ENCODE results near the gene LCTL. TPM values are rescaled to one million over a fixed set of nuclear protein-coding genes. Genes with fewer than 3 reads are reported as not detected.
"Not testable (repeated sequence)": the region's sequence is repeated elsewhere in the genome, so short reads cannot be mapped to it uniquely, and the experiment has no call there.

The LCTL gene
- total RNA-seq, 1 experiment from 2014 or later: not detected

- Histone ChIP-seq H3K79me2 (ENCODE audit: insufficient read depth, low read length) (no peaks in the 10 kb centered on the region), H2AFZ (ENCODE audit: low read depth, low read length, poor library complexity, severe bottlenecking) (no peak overlapping the region), H3K9ac (ENCODE audit: low read length) (no peak overlapping the region), H3K9me3 (ENCODE audit: control insufficient read depth in 1 of 2, insufficient read depth in 1 of 2, low read depth in 1 of 2, low read length in 2 of 2) (no peaks in the 10 kb centered on the region), H3K9me2 (ENCODE audit: insufficient read depth) (no peaks in the 10 kb centered on the region), H3K36me3 (ENCODE audit: control insufficient read depth in 1 of 2, insufficient read depth in 2 of 2, low read length in 2 of 2) (no peaks in the 10 kb centered on the region), H3K4me3 (replicated peaks in 1 of 2; ENCODE audit: low read depth in 1 of 2, low read length in 2 of 2) (no peak overlapping the region), H3K27me3 (ENCODE audit: insufficient read depth, low read length) (no peaks in the 10 kb centered on the region), H3K27ac (ENCODE audit: low read depth, low read length) (no peak overlapping the region), H3K4me1 (ENCODE audit: control insufficient read depth in 1 of 2, insufficient read depth in 2 of 2, low read length in 2 of 2) (peaks cover 0 to 10% of the 10 kb centered on the region in 2 experiments; a peak in 2 of 4 replicates), H3K4me2 (ENCODE audit: low read length) (no peak overlapping the region), H4K20me1 (ENCODE audit: insufficient read depth) (no peaks in the 10 kb centered on the region)
- CTCF ChIA-PET: interaction anchor here (1.2 to 1.3 kb wide), 2 partner anchors 15 to 261 kb away, joined by 4 to 6 read pairs; no protein-coding TSS in a partner anchor
- ATAC-seq: no peak
- TF ChIP-seq, protein P1, sequence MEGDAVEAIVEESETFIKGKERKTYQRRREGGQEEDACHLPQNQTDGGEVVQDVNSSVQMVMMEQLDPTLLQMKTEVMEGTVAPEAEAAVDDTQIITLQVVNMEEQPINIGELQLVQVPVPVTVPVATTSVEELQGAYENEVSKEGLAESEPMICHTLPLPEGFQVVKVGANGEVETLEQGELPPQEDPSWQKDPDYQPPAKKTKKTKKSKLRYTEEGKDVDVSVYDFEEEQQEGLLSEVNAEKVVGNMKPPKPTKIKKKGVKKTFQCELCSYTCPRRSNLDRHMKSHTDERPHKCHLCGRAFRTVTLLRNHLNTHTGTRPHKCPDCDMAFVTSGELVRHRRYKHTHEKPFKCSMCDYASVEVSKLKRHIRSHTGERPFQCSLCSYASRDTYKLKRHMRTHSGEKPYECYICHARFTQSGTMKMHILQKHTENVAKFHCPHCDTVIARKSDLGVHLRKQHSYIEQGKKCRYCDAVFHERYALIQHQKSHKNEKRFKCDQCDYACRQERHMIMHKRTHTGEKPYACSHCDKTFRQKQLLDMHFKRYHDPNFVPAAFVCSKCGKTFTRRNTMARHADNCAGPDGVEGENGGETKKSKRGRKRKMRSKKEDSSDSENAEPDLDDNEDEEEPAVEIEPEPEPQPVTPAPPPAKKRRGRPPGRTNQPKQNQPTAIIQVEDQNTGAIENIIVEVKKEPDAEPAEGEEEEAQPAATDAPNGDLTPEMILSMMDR (IDR thresholded peaks at IDR 0.05 in 2 of 3, conservative IDR thresholded peaks at IDR 0.05 in 1 of 3; ENCODE audit: borderline replicate concordance in 1 of 3, insufficient read depth in 1 of 3, low read depth in 2 of 3, low read length in 2 of 3): no peak
- TF ChIP-seq SP1 (IDR thresholded peaks at IDR 0.05; ENCODE audit: low read depth) (no peak), YY1 (IDR thresholded peaks at IDR 0.05; ENCODE audit: extremely low read depth, insufficient replicate concordance, low read depth, low read length) (no peak), EGR1 (IDR thresholded peaks at IDR 0.05; ENCODE audit: low read depth) (no peak), POLR2AphosphoS5 (IDR thresholded peaks at IDR 0.05; ENCODE audit: low read depth, low read length) (no peak), ELF1 (IDR thresholded peaks at IDR 0.05; ENCODE audit: borderline replicate concordance, low read depth) (no peak), RAD21 (IDR thresholded peaks at IDR 0.05; ENCODE audit: low read depth) (no peak), ZFX (IDR thresholded peaks at IDR 0.05) (no peak), TCF7L2 (IDR thresholded peaks at IDR 0.05; ENCODE audit: borderline replicate concordance, extremely low read depth, insufficient read depth, insufficient read length) (no peak), CEBPB (IDR thresholded peaks at IDR 0.05; ENCODE audit: low read depth) (no peak), ZNF274 (IDR thresholded peaks at IDR 0.05; ENCODE audit: low read depth, low read length) (no peak), JUND (IDR thresholded peaks at IDR 0.05) (no peak), EZH2 (IDR thresholded peaks at IDR 0.05) (no peak), FOSL1 (IDR thresholded peaks at IDR 0.05; ENCODE audit: low read depth) (no peak), ATF3 (IDR thresholded peaks at IDR 0.05) (no peak), POLR2A (IDR thresholded peaks at IDR 0.05; ENCODE audit: borderline replicate concordance, extremely low read depth, insufficient read depth, insufficient read length) (no peak)
- TF ChIP-seq, protein P2, sequence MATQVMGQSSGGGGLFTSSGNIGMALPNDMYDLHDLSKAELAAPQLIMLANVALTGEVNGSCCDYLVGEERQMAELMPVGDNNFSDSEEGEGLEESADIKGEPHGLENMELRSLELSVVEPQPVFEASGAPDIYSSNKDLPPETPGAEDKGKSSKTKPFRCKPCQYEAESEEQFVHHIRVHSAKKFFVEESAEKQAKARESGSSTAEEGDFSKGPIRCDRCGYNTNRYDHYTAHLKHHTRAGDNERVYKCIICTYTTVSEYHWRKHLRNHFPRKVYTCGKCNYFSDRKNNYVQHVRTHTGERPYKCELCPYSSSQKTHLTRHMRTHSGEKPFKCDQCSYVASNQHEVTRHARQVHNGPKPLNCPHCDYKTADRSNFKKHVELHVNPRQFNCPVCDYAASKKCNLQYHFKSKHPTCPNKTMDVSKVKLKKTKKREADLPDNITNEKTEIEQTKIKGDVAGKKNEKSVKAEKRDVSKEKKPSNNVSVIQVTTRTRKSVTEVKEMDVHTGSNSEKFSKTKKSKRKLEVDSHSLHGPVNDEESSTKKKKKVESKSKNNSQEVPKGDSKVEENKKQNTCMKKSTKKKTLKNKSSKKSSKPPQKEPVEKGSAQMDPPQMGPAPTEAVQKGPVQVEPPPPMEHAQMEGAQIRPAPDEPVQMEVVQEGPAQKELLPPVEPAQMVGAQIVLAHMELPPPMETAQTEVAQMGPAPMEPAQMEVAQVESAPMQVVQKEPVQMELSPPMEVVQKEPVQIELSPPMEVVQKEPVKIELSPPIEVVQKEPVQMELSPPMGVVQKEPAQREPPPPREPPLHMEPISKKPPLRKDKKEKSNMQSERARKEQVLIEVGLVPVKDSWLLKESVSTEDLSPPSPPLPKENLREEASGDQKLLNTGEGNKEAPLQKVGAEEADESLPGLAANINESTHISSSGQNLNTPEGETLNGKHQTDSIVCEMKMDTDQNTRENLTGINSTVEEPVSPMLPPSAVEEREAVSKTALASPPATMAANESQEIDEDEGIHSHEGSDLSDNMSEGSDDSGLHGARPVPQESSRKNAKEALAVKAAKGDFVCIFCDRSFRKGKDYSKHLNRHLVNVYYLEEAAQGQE (IDR thresholded peaks at IDR 0.05; ENCODE audit: low read depth): no peak
- POLR2A ChIA-PET: no interaction called here
- intact Hi-C loops (cut with micrococcal nuclease): no loop called here
- no TSS peak for BruUV-seq (replicated peaks)
- RAD21 ChIA-PET (ENCODE audit: low non-redundant PET in 1 of 2, low total read pairs in 2 of 2, uncharacterized antibody in 2 of 2, unreplicated experiment in 2 of 2): no interaction called here
- DNase-seq (ENCODE audit: low read depth, low spot score): no peak
These were observed 24.6 kb upstream of the LCTL start for GRCh38 chr15:66590435-66590834.

DNA sequence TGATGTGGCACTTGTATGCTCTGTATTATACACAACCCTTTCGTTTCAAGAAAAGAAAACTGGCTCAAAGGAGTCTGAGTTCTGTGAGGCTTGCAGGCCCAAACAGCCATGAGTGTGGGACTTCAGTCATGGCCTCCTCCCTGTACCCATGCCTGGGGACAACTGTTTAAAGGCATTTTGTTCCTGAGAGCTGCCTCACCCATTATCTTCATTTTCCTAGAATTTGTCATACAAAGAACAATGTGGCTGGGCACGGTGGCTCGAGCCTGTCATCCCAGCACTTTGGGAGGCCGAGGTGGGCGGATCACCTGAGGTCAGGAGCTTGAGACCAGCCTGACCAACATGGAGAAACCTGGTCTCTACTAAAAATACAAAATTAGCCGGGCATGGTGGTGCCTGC, 23.6 kb upstream of the LCTL start:
- ATAC-seq; H3K9me2 ChIP-seq (ENCODE audit: insufficient read depth); H3K27me3 ChIP-seq (ENCODE audit: insufficient read depth, low read length); BruUV-seq (replicated peaks); H3K27ac ChIP-seq (ENCODE audit: low read depth, low read length); H3K4me1 ChIP-seq (ENCODE audit: control insufficient read depth in 1 of 2, insufficient read depth in 2 of 2, low read length in 2 of 2); H3K4me3 ChIP-seq (replicated peaks in 1 of 2; ENCODE audit: low read depth in 1 of 2, low read length in 2 of 2); H4K20me1 ChIP-seq (ENCODE audit: insufficient read depth); RAD21 ChIA-PET (ENCODE audit: low non-redundant PET in 1 of 2, low total read pairs in 2 of 2, uncharacterized antibody in 2 of 2, unreplicated experiment in 2 of 2); H3K79me2 ChIP-seq (ENCODE audit: insufficient read depth, low read length); intact Hi-C loops (cut with micrococcal nuclease); H3K36me3 ChIP-seq (ENCODE audit: control insufficient read depth in 1 of 2, insufficient read depth in 2 of 2, low read length in 2 of 2); H3K4me2 ChIP-seq (ENCODE audit: low read length); H3K9me3 ChIP-seq (ENCODE audit: control insufficient read depth in 1 of 2, insufficient read depth in 1 of 2, low read depth in 1 of 2, low read length in 2 of 2); POLR2A ChIA-PET; H3K9ac ChIP-seq (ENCODE audit: low read length); DNase-seq (ENCODE audit: low read depth, low spot score): not testable (repeated sequence)
- CTCF ChIA-PET: interaction anchor here (1.3 kb wide), 1 partner anchor 16 kb away, joined by 6 read pairs; no protein-coding TSS in a partner anchor
- H2AFZ ChIP-seq (ENCODE audit: low read depth, low read length, poor library complexity, severe bottlenecking): peak overlapping the region; percentile 60
